HUES6 (cell line): ENCODE data around the gene PI4K2B.
"Not testable (repeated sequence)": the region's sequence is repeated elsewhere in the genome, so short reads cannot be mapped to it uniquely, and the experiment has no call there.

Experiments
- H3K27ac ChIP-seq: 2 replicates; pipeline ENCODE4 v1.7.0; 2013; ENCODE audit warnings: low read depth, mild to moderate bottlenecking, low read length, inconsistent platforms
- H3K27me3 ChIP-seq: 2 replicates; pipeline ENCODE4 v1.6.1; 2013; ENCODE audit warnings: low read length; ENCODE audit not compliant: control insufficient read depth, insufficient read depth
- H3K36me3 ChIP-seq: 2 replicates; pipeline ENCODE4 v1.6.1; 2013; ENCODE audit warnings: low read length; ENCODE audit not compliant: control insufficient read depth, insufficient read depth
- H3K4me1 ChIP-seq: 2 replicates; pipeline ENCODE4 v1.6.1; 2013; ENCODE audit warnings: low read length; ENCODE audit not compliant: control insufficient read depth, insufficient read depth
- H3K4me3 ChIP-seq: 2 replicates; pipeline ENCODE4 v1.5.1; 2013; ENCODE audit warnings: low read depth, low read length
- H3K9ac ChIP-seq: one replicate; pipeline ENCODE4 v1.6.1; 2013; ENCODE audit warnings: mild to moderate bottlenecking, low read length
- H3K9me3 ChIP-seq: 2 replicates; pipeline ENCODE4 v1.6.1; 2013; ENCODE audit warnings: low read depth, low read length; ENCODE audit not compliant: control insufficient read depth, insufficient read depth

The PI4K2B gene

DNA sequence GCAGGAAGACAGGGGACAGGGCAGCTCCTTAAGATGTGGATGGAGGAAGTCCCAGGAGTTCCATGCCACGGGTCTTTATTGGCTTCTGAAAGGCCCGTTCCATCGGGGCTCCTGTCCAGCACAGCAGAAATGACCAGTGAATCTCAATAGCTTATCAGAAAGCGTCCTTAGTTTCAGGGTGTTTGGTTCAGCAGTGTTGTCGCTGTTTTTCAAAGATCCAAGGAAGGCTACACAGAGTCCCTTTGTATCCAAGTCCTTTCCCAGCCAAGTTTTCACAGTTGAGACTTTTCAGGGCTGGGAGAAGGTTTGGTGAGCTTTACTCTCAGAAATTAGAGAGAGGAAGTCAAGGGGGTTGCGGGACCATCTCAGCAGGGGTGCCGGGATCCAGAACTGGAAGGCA lies 73.8 kb downstream of the PI4K2B start:
- H3K27me3 ChIP-seq: no peaks in the 10 kb centered on the region
- H3K4me3 ChIP-seq: no peak overlapping the region
- no peaks in the 10 kb centered on the region for H3K4me1 ChIP-seq
- H3K9ac ChIP-seq: no peak overlapping the region
- no peak overlapping the region for H3K27ac ChIP-seq
- H3K9me3 ChIP-seq: no peaks in the 10 kb centered on the region
- H3K36me3 ChIP-seq: no peaks in the 10 kb centered on the region

GRCh38 chr4:25308306-25308705 lies 74.5 kb downstream of the PI4K2B start:
- Histone ChIP-seq H3K9me3 (no peaks in the 10 kb centered on the region), H3K4me3 (no peak overlapping the region), H3K4me1 (no peaks in the 10 kb centered on the region), H3K36me3 (no peaks in the 10 kb centered on the region), H3K27me3 (no peaks in the 10 kb centered on the region), H3K9ac (no peak overlapping the region), H3K27ac (no peak overlapping the region)

- H3K27me3 ChIP-seq: no peaks in the 10 kb centered on the region
Observed at GRCh38 chr4:25308761-25309160, 74.9 kb downstream of the PI4K2B start.

GRCh38 chr4:25310066-25310802 lies 76.4 kb downstream of the PI4K2B start:
- no peak overlapping the region for H3K27ac ChIP-seq
- no peaks in the 10 kb centered on the region for H3K9me3 ChIP-seq
- H3K9ac ChIP-seq: no peak overlapping the region
- H3K4me1 ChIP-seq: no peaks in the 10 kb centered on the region
- peaks cover 3% of the 10 kb centered on the region; the same call in 1 of the 2 replicates for H3K36me3 ChIP-seq
- no peak overlapping the region for H3K4me3 ChIP-seq
- no peaks in the 10 kb centered on the region for H3K27me3 ChIP-seq

More at GRCh38 chr4:25308761-25309160, 74.9 kb downstream of the PI4K2B start:
- Histone ChIP-seq H3K4me1 (no peaks in the 10 kb centered on the region), H3K27ac (no peak overlapping the region), H3K36me3 (no peaks in the 10 kb centered on the region), H3K4me3 (no peak overlapping the region), H3K9me3 (no peaks in the 10 kb centered on the region), H3K9ac (no peak overlapping the region)

GRCh38 chr4:25310803-25311166 lies 77.0 kb downstream of the PI4K2B start:
- H3K4me1 ChIP-seq: no peaks in the 10 kb centered on the region
- peaks cover 4% of the 10 kb centered on the region for H3K36me3 ChIP-seq
- H3K4me3 ChIP-seq: no peak overlapping the region
- H3K9me3 ChIP-seq: no peaks in the 10 kb centered on the region
- no peaks in the 10 kb centered on the region for H3K27me3 ChIP-seq
- H3K9ac ChIP-seq: no peak overlapping the region
- no peak overlapping the region for H3K27ac ChIP-seq

- Histone ChIP-seq H3K4me1 (no peaks in the 10 kb centered on the region), H3K4me3 (peak within 1 kb of the TSS; percentile 84), H3K36me3 (peaks cover 11% of the 10 kb centered on the region), H3K9ac (peak within 1 kb of the TSS; percentile 83), H3K27ac (peak within 1 kb of the TSS; percentile 11; the same call in 1 of the 2 replicates), H3K9me3 (no peaks in the 10 kb centered on the region), H3K27me3 (no peaks in the 10 kb centered on the region)
Observed at GRCh38 chr4:25312496-25313200, 78.8 kb downstream of the PI4K2B start, which contains the start of gene ZCCHC4. Gene ZCCHC4 (plus strand): TSS chr4:25312774. CDS start chr4:25312810, 36 bp downstream.

- Histone ChIP-seq H3K9ac (peak overlapping the region; percentile 83), H3K4me3 (peak overlapping the region; percentile 84), H3K9me3 (no peaks in the 10 kb centered on the region), H3K4me1 (no peaks in the 10 kb centered on the region), H3K27me3 (no peaks in the 10 kb centered on the region), H3K36me3 (peaks cover 11% of the 10 kb centered on the region), H3K27ac (peak overlapping the region; percentile 11; the same call in 1 of the 2 replicates)
Observed at GRCh38 chr4:25313201-25313895, 79.5 kb downstream of the PI4K2B start.

- no peaks in the 10 kb centered on the region for H3K4me1 ChIP-seq
- no peaks in the 10 kb centered on the region for H3K9me3 ChIP-seq
- no peak overlapping the region for H3K9ac ChIP-seq
- peaks cover 7% of the 10 kb centered on the region for H3K36me3 ChIP-seq
- H3K4me3 ChIP-seq: no peak overlapping the region
- no peaks in the 10 kb centered on the region for H3K27me3 ChIP-seq
- no peak overlapping the region for H3K27ac ChIP-seq
Observed at GRCh38 chr4:25320336-25320735, 86.5 kb downstream of the PI4K2B start.

GRCh38 chr4:25320773-25321172 lies 86.9 kb downstream of the PI4K2B start:
- H3K36me3 ChIP-seq: peaks cover 7% of the 10 kb centered on the region
- no peaks in the 10 kb centered on the region for H3K9me3 ChIP-seq
- no peak overlapping the region for H3K4me3 ChIP-seq
- no peaks in the 10 kb centered on the region for H3K4me1 ChIP-seq
- H3K27me3 ChIP-seq: no peaks in the 10 kb centered on the region
- H3K27ac ChIP-seq: no peak overlapping the region
- no peak overlapping the region for H3K9ac ChIP-seq

- Histone ChIP-seq H3K4me1 (no peaks in the 10 kb centered on the region), H3K9ac (no peak overlapping the region), H3K27me3 (no peaks in the 10 kb centered on the region), H3K4me3 (no peak overlapping the region), H3K9me3 (no peaks in the 10 kb centered on the region), H3K36me3 (no peaks in the 10 kb centered on the region), H3K27ac (no peak overlapping the region)
Observed at GRCh38 chr4:25321703-25322102, 87.9 kb downstream of the PI4K2B start.

DNA sequence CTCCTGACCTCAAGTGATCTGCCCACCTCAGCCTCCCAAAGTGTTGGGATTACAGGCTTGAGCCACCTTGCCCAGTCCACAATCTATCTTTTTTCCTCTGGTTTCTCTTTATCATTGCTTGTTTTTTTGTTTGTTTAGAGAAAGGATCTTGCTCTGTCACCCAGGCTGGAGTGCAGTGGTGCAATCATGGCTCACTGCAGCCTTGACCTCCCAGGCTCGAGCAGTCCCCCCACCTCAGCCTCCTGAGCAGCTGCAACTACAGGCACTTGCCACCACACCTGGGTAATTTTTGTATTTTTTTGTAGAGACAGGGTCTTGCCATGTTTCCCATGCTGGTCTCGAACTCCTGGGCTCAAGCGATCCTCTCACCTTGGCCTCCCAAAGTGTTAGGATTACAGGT lies 94.6 kb downstream of the PI4K2B start:
- H3K4me1 ChIP-seq, H3K27ac ChIP-seq, H3K4me3 ChIP-seq, H3K27me3 ChIP-seq, H3K9ac ChIP-seq, H3K9me3 ChIP-seq, H3K36me3 ChIP-seq: not testable (repeated sequence)
